ENCODE results near the gene SLC44A1. TPM values are rescaled to one million over a fixed set of nuclear protein-coding genes. Genes with fewer than 3 reads are reported as not detected.

Gene SLC44A1
- total and polyA plus RNA-seq, 2 of the 13 experiments (the other 11 are each of a cell fraction or from before 2014, with no cell fraction given): 21.4 to 40.8 TPM

- TF ChIP-seq BATF2 (CRISPR knock-in tag; IDR thresholded peaks at IDR 0.05) (no peak), JUNB (CRISPR knock-in tag; IDR thresholded peaks at IDR 0.05; ENCODE audit: borderline replicate concordance) (no peak), MIER2 (CRISPR knock-in tag; IDR thresholded peaks at IDR 0.05) (no peak), ARID2 (CRISPR knock-in tag; IDR thresholded peaks at IDR 0.05; ENCODE audit: borderline replicate concordance) (0 out of 2 replicates have a peak, but pooled peaks have one; percentile 4), JUN (CRISPR knock-in tag; IDR thresholded peaks at IDR 0.05) (0 out of 2 replicates have a peak, but pooled peaks have one; percentile 48), ZNF503 (CRISPR knock-in tag; IDR thresholded peaks at IDR 0.05) (peak; percentile 54; the same call in 1 of the 2 replicates), PHF20 (CRISPR knock-in tag; IDR thresholded peaks at IDR 0.05) (no peak), ZNF598 (CRISPR knock-in tag; IDR thresholded peaks at IDR 0.05; ENCODE audit: borderline replicate concordance) (no peak), ZNF263 (CRISPR knock-in tag; IDR thresholded peaks at IDR 0.05) (no peak), ZNF496 (CRISPR knock-in tag; IDR thresholded peaks at IDR 0.05; ENCODE audit: insufficient replicate concordance) (no peak), TAF15 (IDR thresholded peaks at IDR 0.05; ENCODE audit: low read depth, low read length, poor library complexity, severe bottlenecking) (no peak), RFXANK (CRISPR knock-in tag; IDR thresholded peaks at IDR 0.05) (no peak; the same call in 1 of the 2 replicates), ZNF546 (CRISPR knock-in tag; conservative IDR thresholded peaks at IDR 0.05) (0 out of 2 replicates have a peak, but pooled peaks have one; percentile 44), ZNF709 (CRISPR knock-in tag; IDR thresholded peaks at IDR 0.05) (no peak)
- TF ChIP-seq, protein P1, sequence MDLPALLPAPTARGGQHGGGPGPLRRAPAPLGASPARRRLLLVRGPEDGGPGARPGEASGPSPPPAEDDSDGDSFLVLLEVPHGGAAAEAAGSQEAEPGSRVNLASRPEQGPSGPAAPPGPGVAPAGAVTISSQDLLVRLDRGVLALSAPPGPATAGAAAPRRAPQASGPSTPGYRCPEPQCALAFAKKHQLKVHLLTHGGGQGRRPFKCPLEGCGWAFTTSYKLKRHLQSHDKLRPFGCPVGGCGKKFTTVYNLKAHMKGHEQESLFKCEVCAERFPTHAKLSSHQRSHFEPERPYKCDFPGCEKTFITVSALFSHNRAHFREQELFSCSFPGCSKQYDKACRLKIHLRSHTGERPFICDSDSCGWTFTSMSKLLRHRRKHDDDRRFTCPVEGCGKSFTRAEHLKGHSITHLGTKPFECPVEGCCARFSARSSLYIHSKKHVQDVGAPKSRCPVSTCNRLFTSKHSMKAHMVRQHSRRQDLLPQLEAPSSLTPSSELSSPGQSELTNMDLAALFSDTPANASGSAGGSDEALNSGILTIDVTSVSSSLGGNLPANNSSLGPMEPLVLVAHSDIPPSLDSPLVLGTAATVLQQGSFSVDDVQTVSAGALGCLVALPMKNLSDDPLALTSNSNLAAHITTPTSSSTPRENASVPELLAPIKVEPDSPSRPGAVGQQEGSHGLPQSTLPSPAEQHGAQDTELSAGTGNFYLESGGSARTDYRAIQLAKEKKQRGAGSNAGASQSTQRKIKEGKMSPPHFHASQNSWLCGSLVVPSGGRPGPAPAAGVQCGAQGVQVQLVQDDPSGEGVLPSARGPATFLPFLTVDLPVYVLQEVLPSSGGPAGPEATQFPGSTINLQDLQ (CRISPR knock-in tag; IDR thresholded peaks at IDR 0.05): no peak
- TF ChIP-seq, protein P2, sequence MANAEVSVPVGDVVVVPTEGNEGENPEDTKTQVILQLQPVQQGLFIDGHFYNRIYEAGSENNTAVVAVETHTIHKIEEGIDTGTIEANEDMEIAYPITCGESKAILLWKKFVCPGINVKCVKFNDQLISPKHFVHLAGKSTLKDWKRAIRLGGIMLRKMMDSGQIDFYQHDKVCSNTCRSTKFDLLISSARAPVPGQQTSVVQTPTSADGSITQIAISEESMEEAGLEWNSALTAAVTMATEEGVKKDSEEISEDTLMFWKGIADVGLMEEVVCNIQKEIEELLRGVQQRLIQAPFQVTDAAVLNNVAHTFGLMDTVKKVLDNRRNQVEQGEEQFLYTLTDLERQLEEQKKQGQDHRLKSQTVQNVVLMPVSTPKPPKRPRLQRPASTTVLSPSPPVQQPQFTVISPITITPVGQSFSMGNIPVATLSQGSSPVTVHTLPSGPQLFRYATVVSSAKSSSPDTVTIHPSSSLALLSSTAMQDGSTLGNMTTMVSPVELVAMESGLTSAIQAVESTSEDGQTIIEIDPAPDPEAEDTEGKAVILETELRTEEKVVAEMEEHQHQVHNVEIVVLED (CRISPR knock-in tag; IDR thresholded peaks at IDR 0.05; ENCODE audit: borderline replicate concordance): no peak; the same call in 1 of the 2 replicates
- TF ChIP-seq, protein P3, sequence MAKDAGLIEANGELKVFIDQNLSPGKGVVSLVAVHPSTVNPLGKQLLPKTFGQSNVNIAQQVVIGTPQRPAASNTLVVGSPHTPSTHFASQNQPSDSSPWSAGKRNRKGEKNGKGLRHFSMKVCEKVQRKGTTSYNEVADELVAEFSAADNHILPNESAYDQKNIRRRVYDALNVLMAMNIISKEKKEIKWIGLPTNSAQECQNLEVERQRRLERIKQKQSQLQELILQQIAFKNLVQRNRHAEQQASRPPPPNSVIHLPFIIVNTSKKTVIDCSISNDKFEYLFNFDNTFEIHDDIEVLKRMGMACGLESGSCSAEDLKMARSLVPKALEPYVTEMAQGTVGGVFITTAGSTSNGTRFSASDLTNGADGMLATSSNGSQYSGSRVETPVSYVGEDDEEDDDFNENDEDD (CRISPR knock-in tag; IDR thresholded peaks at IDR 0.05; ENCODE audit: borderline replicate concordance): no peak; the same call in 1 of the 2 replicates
- TF ChIP-seq, protein P4, sequence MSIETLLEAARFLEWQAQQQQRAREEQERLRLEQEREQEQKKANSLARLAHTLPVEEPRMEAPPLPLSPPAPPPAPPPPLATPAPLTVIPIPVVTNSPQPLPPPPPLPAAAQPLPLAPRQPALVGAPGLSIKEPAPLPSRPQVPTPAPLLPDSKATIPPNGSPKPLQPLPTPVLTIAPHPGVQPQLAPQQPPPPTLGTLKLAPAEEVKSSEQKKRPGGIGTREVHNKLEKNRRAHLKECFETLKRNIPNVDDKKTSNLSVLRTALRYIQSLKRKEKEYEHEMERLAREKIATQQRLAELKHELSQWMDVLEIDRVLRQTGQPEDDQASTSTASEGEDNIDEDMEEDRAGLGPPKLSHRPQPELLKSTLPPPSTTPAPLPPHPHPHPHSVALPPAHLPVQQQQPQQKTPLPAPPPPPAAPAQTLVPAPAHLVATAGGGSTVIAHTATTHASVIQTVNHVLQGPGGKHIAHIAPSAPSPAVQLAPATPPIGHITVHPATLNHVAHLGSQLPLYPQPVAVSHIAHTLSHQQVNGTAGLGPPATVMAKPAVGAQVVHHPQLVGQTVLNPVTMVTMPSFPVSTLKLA (IDR thresholded peaks at IDR 0.05): no peak
Measured at GRCh38 chr9:105418588-105419500, 174.4 kb downstream of the SLC44A1 start (continued).
